COLO668 (cell line): Measurements from ENCODE around the gene ERCC6.

ENCODE experiments used
- DNase-seq: peaks from one replicate; lab custom pipeline; 2025; ENCODE audit not compliant: unreplicated experiment; lab: John Stamatoyannopoulos, UW

Gene ERCC6

DNA sequence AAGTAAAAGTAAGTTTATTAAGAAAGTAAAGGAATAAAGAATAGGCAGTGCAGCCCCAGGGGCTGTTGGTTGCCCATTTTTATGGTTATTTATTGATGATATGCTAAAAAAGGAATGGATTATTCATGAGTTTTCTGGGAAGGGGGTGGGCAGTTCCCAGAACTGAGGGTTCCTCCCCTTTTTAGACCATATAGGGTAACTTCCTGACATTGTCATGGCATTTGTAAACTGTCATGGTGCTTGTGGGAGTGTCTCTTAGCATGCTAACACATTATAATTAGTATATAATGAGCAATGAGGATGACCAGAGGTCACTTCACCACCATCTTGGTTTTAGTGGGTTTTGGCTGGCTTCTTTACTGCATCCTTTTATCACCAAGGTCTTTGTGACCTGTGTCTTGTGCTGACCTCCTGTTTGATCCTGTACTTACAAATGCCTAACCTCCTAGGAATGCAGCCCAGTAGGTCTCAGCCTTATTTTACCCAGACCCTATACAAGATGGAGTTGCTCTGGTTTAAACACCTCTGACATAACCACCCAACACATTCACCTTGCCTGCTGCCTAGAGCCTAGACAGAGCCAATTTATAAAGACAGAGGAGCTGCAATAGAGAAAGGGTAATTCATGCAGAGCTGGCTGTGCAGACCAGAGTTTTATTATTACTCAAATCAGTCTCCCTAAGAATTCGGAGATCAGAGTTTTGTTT, 10.9 kb upstream of the ERCC6 start:
- no peak for DNase-seq

DNA sequence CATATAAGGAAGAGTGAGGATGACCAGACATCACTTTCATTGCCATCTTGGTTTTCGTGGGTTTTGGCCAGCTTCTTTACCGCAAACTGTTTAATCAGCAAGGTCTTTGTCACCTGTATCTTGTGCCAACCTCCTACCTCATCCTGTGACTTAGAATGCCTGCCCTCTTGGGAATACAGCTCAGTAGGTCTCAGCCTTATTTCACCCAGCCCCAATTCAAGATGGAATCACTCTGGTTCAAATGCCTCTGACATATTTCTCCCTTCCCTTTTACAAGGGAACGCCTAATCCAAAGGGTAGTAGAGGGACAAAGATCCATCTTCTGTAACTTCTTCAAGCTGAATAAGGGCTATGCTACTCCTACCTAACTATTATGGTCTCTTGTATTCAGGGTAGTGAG, 4.7 kb upstream of the ERCC6 start:
- DNase-seq: no peak

DNA sequence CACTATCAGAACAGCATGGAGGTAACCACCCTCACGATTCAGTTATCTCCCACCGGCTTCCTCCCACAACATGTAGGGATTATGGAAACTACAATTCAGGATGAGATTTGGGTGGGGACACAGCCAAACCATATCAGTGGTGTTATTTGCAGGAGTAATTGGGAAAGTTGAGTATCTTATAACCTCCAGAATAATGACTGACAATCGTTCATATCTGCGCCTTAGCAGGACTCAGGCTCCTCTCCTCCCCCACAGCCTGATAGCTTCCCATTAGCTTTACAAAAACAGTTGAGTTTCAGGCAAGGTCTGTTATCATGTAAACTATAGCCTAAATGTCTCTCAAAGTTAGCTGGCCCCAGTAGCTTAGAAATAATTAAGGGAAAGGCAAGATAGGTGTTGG, 3.4 kb upstream of the ERCC6 start:
- no peak for DNase-seq

DNA sequence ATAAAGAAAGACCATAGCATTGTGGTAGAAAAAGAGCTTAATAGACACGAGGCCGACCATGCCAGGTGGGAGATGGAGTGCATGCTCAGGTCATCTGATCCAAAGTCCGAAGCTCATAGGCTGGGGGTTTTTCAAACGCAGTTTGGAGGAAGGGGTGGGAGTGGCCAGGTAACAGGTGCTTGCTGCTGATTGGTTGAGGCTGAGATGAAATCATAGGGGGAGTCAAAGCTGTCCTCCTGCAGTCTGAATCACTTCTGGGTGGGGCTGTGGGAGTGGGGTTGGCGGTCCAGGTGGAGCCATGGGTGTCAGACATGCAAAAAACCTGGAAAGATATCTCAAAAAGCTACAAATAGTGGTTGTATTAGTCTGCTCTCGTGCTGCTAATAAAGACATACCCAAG, 2.8 kb upstream of the ERCC6 start:
- DNase-seq: no peak

DNA sequence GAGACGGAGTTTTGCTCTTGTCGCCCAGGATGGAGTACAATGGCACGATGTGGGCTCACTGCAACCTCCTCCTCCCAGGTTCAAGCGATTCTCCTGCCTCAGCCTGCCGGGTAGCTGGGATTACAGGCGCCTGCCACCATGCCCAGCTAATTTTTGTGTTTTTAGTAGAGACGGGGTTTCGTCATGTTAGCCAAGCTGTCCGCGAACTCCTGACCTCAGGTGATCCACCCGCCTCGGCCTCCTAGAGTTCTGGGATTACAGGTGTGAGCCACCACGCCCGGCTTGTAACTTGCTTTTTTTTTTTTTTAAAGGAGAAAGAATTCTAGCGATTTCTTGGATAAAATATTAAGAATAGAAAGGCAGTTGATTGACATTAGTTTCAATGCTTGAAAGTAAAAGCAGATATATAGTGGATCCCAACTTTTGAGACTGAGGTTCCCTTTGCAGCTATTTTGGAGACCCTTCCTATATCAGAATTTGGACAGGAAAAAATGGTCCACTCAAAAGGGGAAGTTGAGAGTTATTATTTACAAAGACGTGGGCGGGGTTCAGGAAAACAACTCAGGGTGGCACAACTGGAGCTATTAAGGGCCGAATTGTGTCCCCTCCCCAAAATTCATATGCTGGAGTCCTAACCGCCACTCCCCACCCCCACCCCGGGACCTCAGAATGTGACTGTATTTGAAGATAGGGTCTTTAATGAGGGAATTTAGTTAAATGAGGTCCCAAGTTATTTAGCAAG, 1.3 kb upstream of the ERCC6 start:
- no peak for DNase-seq

DNA sequence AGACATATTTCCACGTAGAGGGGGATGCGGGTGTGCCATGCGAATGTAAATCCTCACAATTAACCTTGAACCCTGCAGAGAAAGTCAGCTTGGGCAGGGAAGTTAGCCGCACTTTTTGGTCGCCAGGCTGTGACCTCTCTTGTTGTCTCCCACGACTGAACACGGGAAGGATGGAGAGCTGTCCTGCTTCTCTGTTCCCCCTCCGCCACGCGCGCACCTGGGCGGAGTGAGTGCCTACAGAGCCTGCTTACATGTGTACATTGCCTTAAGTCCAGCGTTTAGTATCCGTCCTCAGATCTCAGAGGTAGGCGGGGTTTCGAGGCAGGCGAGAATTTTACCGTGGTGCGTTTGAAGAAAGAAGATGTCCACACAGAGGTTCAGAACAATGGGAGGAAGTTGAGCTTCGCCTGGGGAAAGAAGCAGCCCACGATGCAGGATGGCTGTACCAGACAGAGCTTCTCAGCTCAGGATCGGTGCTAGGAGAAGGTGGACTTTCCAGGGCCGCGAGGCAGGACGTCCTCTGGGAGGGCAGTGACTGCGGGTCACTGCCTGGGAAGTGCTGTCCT, 482 bp upstream of the ERCC6 start:
- DNase-seq: peak; percentile 35

DNA sequence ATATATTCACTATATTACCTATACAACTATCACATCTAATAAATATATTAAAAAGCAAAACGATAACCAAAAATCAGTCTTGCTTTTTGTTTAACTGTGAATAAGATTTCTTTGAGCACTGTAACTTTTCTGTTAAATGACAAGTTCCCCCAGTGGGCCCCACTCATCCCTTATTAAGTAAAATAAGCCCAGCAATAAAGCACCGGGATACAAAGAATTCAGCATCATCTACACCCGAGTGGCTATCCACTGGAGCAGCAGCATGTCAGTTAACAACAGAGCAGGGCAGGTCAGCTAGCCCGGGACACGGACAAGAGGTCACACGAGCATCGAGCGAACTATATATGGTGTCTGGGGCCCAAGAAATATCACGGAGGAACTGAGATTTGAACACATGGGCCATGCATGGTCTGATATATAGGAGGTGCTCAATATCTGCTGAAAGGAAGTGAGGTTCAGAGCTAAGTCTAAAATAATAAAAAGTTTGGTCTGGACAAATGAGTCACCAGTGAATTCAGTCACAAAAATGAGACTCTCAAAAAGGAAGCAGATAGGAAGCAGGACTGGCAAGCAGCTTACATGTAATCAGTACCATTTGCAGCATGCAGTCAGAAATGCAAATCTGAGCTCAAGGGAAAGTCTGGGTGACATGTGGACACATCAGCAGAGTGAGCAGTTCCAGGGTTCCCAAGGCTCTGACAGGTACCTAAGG, 4.1 kb downstream of the ERCC6 start:
- no peak for DNase-seq

DNA sequence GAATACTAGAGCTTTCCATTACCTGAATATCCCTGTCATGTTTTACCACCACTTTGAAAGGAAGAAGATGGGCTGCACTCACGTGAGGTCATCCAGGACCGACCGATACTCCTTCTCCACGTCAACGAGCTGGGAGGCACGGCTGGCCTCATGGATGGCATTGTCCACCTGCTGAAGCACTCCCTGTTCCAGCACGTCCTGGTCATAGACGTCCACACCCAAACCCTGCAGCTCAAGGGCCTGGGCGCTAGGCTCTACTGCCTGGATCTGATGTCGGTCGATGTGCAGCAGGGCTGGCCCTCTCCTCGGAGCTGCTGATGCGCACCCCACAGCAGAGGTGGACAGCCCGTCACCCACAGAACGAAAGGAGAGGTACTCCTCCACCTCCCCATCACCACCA, 6.5 kb downstream of the ERCC6 start:
- DNase-seq: no peak

DNA sequence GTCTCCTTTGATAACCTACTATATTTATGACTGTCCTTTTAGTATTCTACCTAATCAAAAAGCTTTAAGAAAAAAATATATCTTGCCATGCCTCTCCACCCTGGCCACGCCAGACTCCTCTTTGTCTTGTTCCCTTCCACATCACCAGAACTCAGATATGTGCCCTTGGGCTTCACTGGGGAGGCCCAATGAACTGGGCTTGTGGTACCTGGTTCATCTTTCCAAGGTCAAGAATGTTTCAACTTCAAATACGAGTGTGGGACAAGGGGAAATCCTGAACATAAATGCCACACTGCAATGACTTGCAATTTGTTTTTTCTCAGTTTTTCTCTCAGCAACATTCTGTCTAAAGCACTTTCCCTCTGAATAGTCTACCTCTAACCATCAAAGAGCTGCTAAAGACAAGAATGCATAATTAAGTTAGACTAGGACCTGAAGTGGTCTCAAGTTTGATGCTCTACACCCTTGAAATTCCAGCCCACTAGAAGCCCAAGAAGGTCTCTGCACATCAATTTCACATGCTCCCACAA, 9.9 kb downstream of the ERCC6 start:
- DNase-seq: no peak

DNA sequence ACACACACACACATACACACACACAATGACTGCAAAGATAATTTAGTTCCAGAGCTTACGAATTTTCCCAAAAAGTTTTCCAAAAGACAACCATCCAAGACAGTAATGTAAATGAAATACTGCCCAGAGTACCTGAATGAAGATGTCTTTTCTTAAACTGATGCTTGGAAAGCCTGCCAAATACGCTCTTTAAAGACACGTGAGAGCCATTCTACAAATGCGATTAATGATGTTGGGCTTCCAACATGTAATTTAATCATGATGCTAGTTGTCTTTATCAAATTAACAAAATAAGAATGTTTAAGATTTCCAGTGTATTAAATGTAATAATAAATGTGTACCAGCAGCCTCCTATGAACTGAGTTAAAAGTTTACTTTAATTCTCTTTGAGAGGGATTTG, 11.1 kb downstream of the ERCC6 start:
- no peak for DNase-seq

DNA sequence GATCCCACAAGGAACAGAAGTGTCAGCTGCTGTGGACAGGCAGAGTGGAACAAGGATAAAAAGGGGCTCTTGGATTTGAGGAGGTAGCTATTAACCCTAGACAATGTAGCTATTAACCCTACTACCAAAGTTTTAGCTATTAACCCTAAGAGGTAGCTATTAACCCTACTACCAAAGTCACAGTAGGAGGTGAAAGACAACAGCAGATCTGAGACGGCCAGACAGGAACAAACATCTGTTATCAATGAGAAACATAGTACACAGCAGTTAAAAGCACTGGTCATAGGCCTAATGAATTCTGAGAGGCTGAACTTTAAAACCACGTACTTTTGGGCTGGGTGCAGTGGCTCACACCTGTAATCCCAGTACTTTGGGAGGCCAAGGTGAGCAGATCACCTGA, 11.9 kb downstream of the ERCC6 start:
- no peak for DNase-seq

DNA sequence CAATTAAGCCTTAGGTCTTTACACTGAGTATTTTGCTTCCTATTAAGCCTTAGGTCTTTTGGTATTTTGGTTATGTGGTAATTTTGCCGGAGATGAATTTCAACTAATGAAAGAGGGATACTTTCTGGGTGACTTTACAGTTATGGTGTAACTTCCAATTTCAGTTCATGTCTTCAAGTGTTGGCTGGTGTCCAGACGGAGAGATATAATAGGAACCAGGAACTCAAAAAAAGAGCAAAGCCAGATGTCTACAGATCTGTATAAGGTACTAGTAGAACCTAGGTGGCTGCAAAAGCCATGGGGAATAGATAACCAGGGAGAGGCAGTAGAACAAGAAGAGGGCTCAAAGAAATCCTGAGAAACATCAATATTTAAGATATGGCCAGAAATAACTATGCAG, 12.3 kb downstream of the ERCC6 start:
- no peak for DNase-seq

DNA sequence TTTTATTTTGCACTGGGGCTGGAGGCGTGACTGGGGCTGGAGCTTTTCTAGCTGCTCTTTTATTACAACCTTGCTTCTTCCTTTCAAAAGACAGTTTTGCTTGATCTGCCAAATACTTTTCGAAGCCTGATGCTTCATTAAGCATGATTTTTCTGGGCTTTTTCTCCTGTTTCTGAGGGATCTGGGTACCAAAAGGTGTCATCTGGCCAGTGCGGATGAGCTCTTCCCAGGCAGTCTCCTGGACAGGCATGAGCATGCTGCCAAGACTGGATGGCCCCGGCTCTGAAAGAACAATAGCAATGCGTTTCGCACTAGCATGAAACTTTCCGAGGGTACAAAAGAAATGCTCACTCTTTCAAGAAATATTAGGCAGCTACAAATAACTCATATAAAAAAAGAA, 14.4 kb downstream of the ERCC6 start:
- no peak for DNase-seq

DNA sequence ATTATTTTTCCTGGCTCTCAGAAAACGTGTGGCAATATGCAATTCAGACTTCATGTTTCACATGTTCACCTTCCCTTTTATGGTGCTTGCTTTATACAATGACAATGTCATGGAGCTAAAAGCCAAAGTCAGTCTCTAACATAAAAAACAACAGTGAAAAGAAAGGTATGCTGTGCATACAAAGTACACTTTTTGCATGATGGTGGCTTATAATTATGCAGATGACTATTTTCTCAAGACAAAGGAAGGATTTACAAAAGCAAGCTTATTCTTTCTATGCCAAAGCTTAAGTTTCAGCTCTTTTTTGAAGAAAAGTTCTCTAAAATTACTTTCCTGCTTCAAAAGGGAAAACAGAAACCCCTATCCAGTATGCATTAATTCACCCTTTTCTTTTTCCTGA, 15.6 kb downstream of the ERCC6 start:
- no peak for DNase-seq

DNA sequence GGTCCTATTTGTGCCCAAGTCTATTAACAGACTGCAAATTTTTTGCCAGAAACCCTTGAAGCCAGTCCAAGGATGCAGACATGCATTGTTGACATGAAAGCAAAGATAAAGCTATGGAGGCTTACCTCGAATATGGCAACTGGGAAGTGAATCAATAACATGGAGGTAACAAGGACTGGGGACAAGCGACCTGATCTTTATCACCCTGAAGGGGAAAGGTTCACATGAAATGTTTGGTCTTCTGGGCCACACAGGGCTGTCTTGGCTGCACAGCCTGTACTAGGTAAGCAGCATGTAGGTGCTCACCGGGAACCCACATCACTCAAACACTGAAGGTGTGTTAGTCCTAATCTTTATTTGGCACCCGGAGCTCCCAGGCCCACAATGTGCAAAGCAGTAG, 17.9 kb downstream of the ERCC6 start:
- DNase-seq: no peak

DNA sequence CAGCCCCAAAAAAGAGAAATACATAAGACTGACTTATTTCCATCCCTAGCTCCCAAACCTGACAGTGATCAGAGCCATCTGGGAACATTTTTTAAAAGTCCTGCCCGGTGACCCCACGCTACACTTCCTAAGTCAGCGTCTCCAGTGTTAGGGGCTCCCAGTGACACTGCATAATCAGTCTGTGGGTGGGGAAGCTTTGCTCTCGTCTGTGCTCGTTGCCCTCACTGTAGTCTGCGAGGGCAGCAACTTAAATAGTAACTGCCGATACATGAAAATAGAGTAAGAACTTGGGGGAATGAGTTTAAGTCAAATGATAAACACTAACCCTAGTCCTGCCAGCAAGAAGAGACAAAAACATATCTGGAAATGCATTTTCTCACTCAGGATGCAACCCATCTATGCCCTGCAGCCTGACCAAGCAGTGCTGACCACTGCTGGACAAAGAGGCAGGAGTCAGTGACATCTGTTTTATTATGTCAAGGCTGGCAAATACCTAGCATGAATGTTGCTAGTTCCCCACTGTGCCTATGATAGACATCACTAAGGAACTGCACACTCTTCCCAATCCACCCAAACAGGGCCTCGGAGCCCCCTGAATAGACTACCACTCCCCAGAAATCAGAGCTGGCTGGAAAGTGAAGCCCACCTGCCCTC, 18.7 kb downstream of the ERCC6 start:
- no peak for DNase-seq

DNA sequence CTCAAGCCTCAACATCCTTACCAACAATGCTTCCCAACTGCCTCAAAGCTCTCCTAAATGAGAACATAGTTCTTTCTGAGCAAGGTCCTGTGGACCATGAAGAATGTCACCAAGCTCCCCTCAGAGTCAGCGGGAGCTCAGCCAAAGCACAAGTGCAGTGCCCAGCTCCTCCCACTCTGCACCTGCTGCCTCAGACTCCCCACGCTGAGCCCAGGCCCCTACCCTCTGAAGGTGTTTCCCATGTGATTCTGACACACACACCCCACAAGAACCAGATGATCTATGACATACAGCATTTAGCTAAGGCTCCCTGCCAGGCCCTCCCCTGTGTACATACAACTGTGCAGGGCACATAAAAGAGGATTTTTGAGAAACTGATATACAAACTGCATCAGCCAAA, 19.2 kb downstream of the ERCC6 start:
- DNase-seq: no peak

DNA sequence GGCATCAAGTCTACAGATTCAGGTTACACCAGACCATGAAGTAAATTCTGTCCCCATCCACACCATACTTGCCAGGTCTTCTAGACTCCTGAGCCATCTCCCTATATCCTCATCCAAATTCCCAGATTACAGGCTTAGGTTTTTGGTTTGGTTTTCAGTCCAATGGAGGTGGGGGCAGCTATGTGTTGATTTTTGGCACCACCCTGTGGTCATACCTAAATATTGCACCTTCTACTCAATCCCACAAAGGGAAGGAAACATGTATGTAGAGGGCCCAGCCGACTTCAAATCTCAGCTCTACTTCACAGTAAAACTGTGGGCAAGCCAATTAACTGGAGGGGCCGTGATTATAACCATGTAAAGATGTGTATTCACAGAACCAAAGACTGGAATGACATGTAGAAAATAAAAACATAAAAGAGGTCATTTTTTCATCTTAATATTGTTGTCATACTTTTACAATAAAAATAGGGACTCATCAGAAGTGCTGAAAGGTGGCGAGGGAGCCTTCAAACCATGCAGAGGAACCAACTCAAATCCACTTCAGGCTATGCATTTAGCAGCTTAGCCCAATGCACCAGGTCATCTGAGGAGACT, 19.8 kb downstream of the ERCC6 start:
- DNase-seq: peak; percentile 8

DNA sequence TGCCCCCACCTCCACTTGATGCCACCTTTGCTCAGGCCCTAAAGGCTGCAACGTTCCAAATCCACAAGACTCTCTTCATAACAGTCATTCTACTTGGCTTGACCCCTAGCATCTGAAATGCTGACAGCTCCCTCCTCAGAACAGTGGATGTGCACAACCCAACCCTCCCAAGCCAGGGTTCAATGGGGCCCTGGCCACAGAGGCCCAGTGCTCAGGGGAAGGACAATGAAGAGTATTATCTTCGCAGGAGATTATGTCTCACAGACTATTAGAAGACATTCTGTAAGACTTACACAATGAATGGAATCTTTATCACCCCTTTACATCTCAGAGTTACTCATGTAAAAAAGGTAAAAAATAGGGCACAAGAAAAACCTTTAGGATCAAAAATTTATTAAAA, 20.4 kb downstream of the ERCC6 start:
- DNase-seq: no peak

DNA sequence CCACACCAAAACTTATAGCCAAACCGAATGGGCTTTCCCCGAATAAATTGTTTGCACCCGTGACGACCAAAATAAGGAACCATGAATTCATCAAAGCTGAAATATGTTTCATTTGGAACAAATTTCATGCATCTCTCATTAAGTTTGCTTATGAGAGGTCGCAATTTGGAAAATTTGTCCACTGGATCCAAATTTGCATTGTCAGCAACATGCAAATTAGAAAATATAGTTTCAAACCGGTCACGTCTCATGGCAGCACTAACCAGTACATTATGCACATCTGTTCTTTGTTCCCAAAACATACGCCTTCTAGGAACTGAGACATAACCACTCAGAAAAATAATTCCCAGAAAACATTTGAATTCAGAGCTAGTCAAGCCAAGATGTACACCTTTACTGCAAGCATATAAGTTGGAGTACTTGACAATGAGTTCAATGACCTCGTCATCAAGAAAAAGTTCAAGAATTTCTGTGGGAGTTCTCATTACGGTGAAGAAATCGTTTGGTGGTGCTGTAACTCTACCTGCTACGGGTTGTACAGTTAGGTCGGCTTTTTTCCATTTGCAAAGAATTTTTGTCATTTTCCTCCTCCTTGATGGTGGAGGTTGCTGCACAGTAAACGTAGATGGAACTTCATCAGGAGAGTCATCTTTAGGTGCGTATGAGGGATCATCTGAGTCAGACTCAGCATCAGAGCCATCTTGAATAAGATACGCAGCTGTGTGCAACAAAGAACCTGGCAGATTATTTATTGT, 22.5 kb downstream of the ERCC6 start:
- no peak for DNase-seq
